Endodermal cell (in vitro differentiated cells): ENCODE data around the gene LTBP1. TPM values are rescaled to one million over a fixed set of nuclear protein-coding genes. Genes with fewer than 3 reads are reported as not detected.

ENCODE experiments used
- DNase-seq: peaks from one replicate; pipeline ENCODE4 v3.0.0-alpha.2; 2017
- H3K27ac ChIP-seq: 2 replicates; pipeline ENCODE4 v1.5.1; 2013; ENCODE audit warnings: mild to moderate bottlenecking, low read depth, low read length, moderate library complexity
- H3K27me3 ChIP-seq: 2 replicates; pipeline ENCODE4 v1.6.1; 2013; ENCODE audit warnings: mild to moderate bottlenecking, low read length, moderate library complexity; ENCODE audit not compliant: insufficient read depth, control insufficient read depth, poor library complexity, severe bottlenecking
- H3K36me3 ChIP-seq: 2 replicates; pipeline ENCODE4 v1.7.0; 2013; ENCODE audit warnings: mild to moderate bottlenecking, low read length, moderate library complexity; ENCODE audit not compliant: control insufficient read depth, insufficient read depth
- H3K4me1 ChIP-seq: one replicate; pipeline ENCODE4 v1.7.0; 2013; ENCODE audit warnings: low read length; ENCODE audit not compliant: control insufficient read depth, insufficient read depth
- H3K4me3 ChIP-seq: 2 replicates; pipeline ENCODE4 v1.5.1; 2013; ENCODE audit warnings: mild to moderate bottlenecking, low read length, moderate library complexity
- H3K9ac ChIP-seq: 2 replicates; pipeline ENCODE4 v1.6.1; 2013; ENCODE audit warnings: mild to moderate bottlenecking, low read length, moderate library complexity; ENCODE audit not compliant: poor library complexity, severe bottlenecking; ENCODE audit errors: extremely low read depth
- H3K9me3 ChIP-seq: 2 replicates; pipeline ENCODE4 v1.6.1; 2013; ENCODE audit warnings: mild to moderate bottlenecking, low read length, moderate library complexity; ENCODE audit not compliant: control insufficient read depth
- H3K27ac Mint-ChIP-seq: 2 replicates; pipeline ENCODE4 v1.8.0; 2020; ENCODE audit warnings: mixed read lengths
- H3K27me3 Mint-ChIP-seq: 2 replicates; pipeline ENCODE4 v1.8.0; 2021; ENCODE audit warnings: mild to moderate bottlenecking, mixed read lengths; ENCODE audit not compliant: insufficient read depth
- H3K36me3 Mint-ChIP-seq: 2 replicates; pipeline ENCODE4 v1.8.0; 2020; ENCODE audit warnings: low read depth, mixed read lengths
- H3K4me1 Mint-ChIP-seq: 2 replicates; pipeline ENCODE4 v1.8.0; 2020; ENCODE audit warnings: mixed read lengths
- H3K4me3 Mint-ChIP-seq: 2 replicates; pipeline ENCODE4 v1.8.0; 2020; ENCODE audit warnings: mild to moderate bottlenecking, moderate library complexity, mixed read lengths
- H3K9me3 Mint-ChIP-seq: 2 replicates; pipeline ENCODE4 v1.8.0; 2020; ENCODE audit warnings: mild to moderate bottlenecking, mixed read lengths
- WGBS, 2 experiments: methylation state at CpG; one replicate each; pipeline versions ENCODE4 v1.1.5 to v1.1.7; 2013; ENCODE audit warnings: missing lambda C conversion rate in 2 of 2, mixed read lengths in 1 of 2; ENCODE audit not compliant: insufficient coverage in 1 of 2, insufficient read length in 1 of 2; 5-methylcytosine and 5-hydroxymethylcytosine counted together
- total RNA-seq, 2 donors: library from RNA; stranded (reverse); fragmentation: NEBNext Ultra II Directional in 1 of 2; extraction: Animal tissue kit (Norgen Biotek cat#: 25700) in 1 of 2; gene quantifications; 2 replicates in 1 of 2; 3 replicates in 1 of 2; pipeline ENCODE4 v1.2.1, GENCODE V29; 2021
- TF ChIP-seq, protein P1 (sequence below): fragments of 200-600 bp; sonication (generic); conservative IDR thresholded peaks from 2 replicates; pipeline ENCODE4 v1.5.0; 2021; ENCODE audit warnings: antibody characterized with exemption, mild to moderate bottlenecking

LTBP1 gene
- total RNA-seq, 2 donors from 2014 or later = 43.2 to 43.4 TPM

DNA sequence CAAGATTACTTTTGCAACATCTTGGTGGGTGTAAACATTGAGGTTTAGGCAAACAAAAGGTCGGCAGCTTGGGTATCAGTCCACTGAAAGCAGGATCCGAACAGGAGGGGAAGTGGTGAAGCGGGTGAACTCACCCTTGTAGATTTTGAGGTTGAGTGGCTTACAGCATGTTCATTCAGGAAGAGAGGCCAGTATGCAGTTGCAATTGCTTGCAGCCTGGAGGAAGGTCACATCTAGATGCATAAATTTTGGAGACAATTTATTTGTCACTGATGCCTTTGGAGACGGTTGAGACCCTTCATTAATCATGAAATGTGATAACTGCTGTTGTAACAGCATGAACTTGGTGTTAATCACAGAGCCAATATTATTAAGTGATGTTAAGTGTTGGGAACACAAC lies 131.1 kb downstream of the LTBP1 start:
- Histone ChIP-seq H3K9me3 (no peaks in the 10 kb centered on the region), H3K4me3 (no peak overlapping the region), H3K27me3 (no peaks in the 10 kb centered on the region), H3K27ac (no peak overlapping the region), H3K9ac (no peak overlapping the region), H3K36me3 (no peaks in the 10 kb centered on the region), H3K4me1 (no peaks in the 10 kb centered on the region)
- peaks cover 3% of the 10 kb centered on the region for H3K4me1 Mint-ChIP-seq
- 94 to 96% methylated on average over 4 of the region's 4 CpGs for WGBS, 2 experiments
- H3K27ac Mint-ChIP-seq = no peak overlapping the region
- H3K4me3 Mint-ChIP-seq = no peak overlapping the region
- H3K9me3 Mint-ChIP-seq = no peaks in the 10 kb centered on the region
- no peak for DNase-seq
- peaks cover 6% of the 10 kb centered on the region for H3K27me3 Mint-ChIP-seq
- H3K36me3 Mint-ChIP-seq = no peaks in the 10 kb centered on the region
- TF ChIP-seq, protein P1, sequence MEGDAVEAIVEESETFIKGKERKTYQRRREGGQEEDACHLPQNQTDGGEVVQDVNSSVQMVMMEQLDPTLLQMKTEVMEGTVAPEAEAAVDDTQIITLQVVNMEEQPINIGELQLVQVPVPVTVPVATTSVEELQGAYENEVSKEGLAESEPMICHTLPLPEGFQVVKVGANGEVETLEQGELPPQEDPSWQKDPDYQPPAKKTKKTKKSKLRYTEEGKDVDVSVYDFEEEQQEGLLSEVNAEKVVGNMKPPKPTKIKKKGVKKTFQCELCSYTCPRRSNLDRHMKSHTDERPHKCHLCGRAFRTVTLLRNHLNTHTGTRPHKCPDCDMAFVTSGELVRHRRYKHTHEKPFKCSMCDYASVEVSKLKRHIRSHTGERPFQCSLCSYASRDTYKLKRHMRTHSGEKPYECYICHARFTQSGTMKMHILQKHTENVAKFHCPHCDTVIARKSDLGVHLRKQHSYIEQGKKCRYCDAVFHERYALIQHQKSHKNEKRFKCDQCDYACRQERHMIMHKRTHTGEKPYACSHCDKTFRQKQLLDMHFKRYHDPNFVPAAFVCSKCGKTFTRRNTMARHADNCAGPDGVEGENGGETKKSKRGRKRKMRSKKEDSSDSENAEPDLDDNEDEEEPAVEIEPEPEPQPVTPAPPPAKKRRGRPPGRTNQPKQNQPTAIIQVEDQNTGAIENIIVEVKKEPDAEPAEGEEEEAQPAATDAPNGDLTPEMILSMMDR = no peak

- WGBS, 2 experiments = 78 to 100% methylated on average over 3 to 7 of the region's 7 CpGs
These were observed 134.9 kb downstream of the LTBP1 start for GRCh38 chr2:33081691-33082090.

DNA sequence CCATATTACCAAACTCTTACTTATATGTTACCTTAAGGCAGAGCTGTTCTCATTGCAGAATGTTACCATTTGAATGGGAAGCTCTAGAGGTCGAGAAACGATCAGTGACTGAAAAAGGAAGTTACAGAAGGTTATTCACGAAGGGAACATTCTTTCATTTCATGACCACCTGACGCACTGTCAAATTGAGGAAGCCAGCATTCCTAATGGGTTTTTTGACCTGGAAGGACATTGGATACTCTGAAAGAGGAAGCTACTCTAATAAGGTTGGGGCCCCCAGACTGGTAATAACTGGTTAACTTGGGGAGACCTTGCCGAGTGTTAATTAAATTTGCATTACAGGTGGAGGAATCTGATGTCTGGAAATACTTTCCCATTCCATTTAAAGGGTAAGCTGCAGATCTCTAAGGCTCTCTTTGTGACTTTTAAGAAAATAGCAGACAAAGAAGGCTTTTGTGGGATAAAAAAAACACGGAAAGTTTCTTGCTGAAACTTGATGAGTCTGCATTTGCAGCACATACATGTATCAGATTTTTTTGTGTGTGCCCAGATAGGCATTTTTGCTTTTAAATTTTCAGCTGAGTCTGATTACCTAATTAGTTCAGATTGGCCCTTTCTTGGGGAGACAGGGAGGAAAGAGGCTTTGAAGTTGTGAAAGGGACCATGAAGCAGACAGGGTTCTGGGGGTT lies 137.1 kb downstream of the LTBP1 start:
- Mint-ChIP-seq H3K27me3 (peaks cover 6% of the 10 kb centered on the region), H3K4me3 (no peak overlapping the region), H3K36me3 (no peaks in the 10 kb centered on the region), H3K9me3 (no peaks in the 10 kb centered on the region), H3K4me1 (peaks cover 9% of the 10 kb centered on the region), H3K27ac (no peak overlapping the region)
- Histone ChIP-seq H3K9ac (no peak overlapping the region), H3K4me1 (no peaks in the 10 kb centered on the region), H3K4me3 (no peak overlapping the region), H3K9me3 (no peaks in the 10 kb centered on the region), H3K36me3 (no peaks in the 10 kb centered on the region), H3K27ac (no peak overlapping the region), H3K27me3 (no peaks in the 10 kb centered on the region)
- TF ChIP-seq, protein P1 = no peak
- 78 to 79% methylated on average over 6 of the region's 6 CpGs for WGBS, 2 experiments
- no peak for DNase-seq

More at GRCh38 chr2:33081691-33082090, 134.9 kb downstream of the LTBP1 start:
- Histone ChIP-seq H3K27me3 (no peaks in the 10 kb centered on the region), H3K4me3 (no peak overlapping the region), H3K36me3 (no peaks in the 10 kb centered on the region), H3K9me3 (no peaks in the 10 kb centered on the region), H3K9ac (no peak overlapping the region), H3K4me1 (no peaks in the 10 kb centered on the region), H3K27ac (no peak overlapping the region)
- no peak overlapping the region for H3K27ac Mint-ChIP-seq
- no peaks in the 10 kb centered on the region for H3K36me3 Mint-ChIP-seq
- TF ChIP-seq, protein P1 = no peak
- DNase-seq = no peak
- no peak overlapping the region for H3K4me3 Mint-ChIP-seq
- H3K9me3 Mint-ChIP-seq = no peaks in the 10 kb centered on the region
- H3K4me1 Mint-ChIP-seq = peaks cover 12% of the 10 kb centered on the region
- peaks cover 6% of the 10 kb centered on the region for H3K27me3 Mint-ChIP-seq
